Coronary artery (tissue), 2 donors: ENCODE results near the gene ATG3.
"Not testable (repeated sequence)": the region's sequence is repeated elsewhere in the genome, so short reads cannot be mapped to it uniquely, and the experiment has no call there.

ENCODE experiments used
- DNase-seq: peaks from one replicate; pipeline ENCODE4 v3.0.0-alpha.2; 2017; ENCODE audit warnings: low spot score
- H3K27ac ChIP-seq, 2 donors: fragments of 200-600 bp; sonication (generic); one replicate each; pipeline ENCODE4 v1.5.1; 2016 to 2019
- H3K4me3 ChIP-seq: fragments of 200-600 bp; sonication (generic); 2 replicates; pipeline ENCODE4 v1.5.1; 2016; ENCODE audit warnings: mild to moderate bottlenecking, moderate library complexity
- TF ChIP-seq, protein P1 (sequence below): fragments of 200-600 bp; sonication (generic); IDR thresholded peaks from one replicate; pipeline ENCODE4 v1.5.1; 2019; ENCODE audit warnings: antibody characterized with exemption

ATG3 gene

GRCh38 chr3:112497897-112498548 is 63.7 kb downstream of the ATG3 start:
- TF ChIP-seq, protein P1, sequence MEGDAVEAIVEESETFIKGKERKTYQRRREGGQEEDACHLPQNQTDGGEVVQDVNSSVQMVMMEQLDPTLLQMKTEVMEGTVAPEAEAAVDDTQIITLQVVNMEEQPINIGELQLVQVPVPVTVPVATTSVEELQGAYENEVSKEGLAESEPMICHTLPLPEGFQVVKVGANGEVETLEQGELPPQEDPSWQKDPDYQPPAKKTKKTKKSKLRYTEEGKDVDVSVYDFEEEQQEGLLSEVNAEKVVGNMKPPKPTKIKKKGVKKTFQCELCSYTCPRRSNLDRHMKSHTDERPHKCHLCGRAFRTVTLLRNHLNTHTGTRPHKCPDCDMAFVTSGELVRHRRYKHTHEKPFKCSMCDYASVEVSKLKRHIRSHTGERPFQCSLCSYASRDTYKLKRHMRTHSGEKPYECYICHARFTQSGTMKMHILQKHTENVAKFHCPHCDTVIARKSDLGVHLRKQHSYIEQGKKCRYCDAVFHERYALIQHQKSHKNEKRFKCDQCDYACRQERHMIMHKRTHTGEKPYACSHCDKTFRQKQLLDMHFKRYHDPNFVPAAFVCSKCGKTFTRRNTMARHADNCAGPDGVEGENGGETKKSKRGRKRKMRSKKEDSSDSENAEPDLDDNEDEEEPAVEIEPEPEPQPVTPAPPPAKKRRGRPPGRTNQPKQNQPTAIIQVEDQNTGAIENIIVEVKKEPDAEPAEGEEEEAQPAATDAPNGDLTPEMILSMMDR, result no peak
- H3K4me3 ChIP-seq, result no peak overlapping the region
- H3K27ac ChIP-seq, result no peak overlapping the region
- DNase-seq, result no peak

GRCh38 chr3:112496366-112497067 is 65.2 kb downstream of the ATG3 start:
- no peak overlapping the region for H3K4me3 ChIP-seq
- H3K27ac ChIP-seq, result no peak overlapping the region
- TF ChIP-seq, protein P1, result no peak
- no peak for DNase-seq

DNA sequence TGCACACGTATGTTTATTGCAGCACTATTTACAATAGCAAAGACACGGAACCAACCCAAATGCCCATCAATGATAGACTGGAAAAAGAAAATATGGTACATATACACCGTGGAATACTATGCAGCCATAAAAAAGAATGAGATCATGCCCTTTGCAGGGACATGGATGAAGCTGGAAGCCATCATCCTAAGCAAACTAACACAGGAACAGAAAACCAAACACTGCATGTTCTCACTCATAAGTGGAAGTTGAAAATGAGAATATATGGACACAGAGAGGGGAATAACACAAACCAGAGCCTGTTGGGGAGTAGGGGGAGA is 67.4 kb downstream of the ATG3 start:
- H3K4me3 ChIP-seq, H3K27ac ChIP-seq, DNase-seq: not testable (repeated sequence)

GRCh38 chr3:112492124-112492523 is 69.6 kb downstream of the ATG3 start:
- TF ChIP-seq, protein P1, result no peak
- no peak overlapping the region for H3K4me3 ChIP-seq

DNA sequence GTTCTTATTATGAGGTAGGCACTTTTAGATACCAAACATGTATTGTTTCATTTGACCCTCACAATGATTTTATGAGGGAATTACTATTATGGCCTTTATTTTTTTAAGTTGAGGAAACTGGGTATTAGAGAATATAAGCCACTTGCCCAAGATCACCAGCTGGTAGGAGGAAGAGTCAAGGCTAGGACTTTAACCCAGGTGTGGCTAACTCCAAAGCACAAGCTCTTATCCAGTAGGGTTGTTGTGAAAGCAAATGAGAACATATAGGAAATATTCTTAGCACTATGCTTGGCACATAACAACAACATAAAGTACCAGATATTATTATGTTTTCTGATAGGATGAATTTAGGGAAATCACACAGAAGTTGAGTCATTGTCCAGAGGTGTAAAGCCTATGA is 70.4 kb downstream of the ATG3 start:
- TF ChIP-seq, protein P1, result no peak
- H3K27ac ChIP-seq, result no peak overlapping the region

More at GRCh38 chr3:112492124-112492523, 69.6 kb downstream of the ATG3 start:
- no peak for DNase-seq
- no peak overlapping the region for H3K27ac ChIP-seq

GRCh38 chr3:112489674-112490479 is 71.9 kb downstream of the ATG3 start:
- Histone ChIP-seq H3K27ac (no peak overlapping the region), H3K4me3 (no peak overlapping the region)
- DNase-seq, result no peak
- TF ChIP-seq, protein P1, result no peak

More for the DNA sequence above, 70.4 kb downstream of the ATG3 start:
- H3K4me3 ChIP-seq, result no peak overlapping the region
- DNase-seq, result no peak

DNA sequence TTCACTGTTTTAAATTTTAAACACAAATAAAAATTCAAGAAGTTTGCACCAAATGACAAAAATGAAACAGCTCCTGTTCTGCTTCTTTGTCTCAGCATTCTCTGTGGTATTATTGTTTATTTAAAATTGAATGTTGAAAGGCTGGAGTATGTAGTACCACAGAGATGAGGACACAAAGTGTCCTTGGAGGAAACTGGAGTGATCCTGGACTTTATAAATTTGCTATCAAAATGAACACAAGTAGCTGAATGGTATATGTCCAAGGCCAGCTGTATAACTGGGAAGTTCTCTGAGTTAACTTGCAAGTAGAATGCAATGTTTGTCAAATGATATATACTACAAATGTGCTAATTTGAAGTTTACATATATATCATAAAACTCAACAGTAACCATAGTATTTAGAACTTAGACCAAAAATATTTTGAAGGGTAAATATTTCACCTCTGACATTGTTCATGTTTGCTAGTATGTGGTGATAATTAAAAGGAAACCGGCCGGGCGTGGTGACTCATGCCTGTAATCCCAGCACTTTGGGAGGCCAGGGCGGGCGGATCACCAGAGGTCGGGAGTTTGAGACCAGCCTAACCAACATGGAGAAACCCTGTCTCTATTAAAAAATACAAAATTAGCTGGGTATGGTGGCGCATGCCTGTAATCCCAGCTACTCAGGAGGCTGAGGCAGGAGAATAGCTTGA is 74.8 kb downstream of the ATG3 start:
- TF ChIP-seq, protein P1, result no peak
- no peak overlapping the region for H3K4me3 ChIP-seq
- no peak for DNase-seq
- no peak overlapping the region for H3K27ac ChIP-seq
